Keratinocyte (primary cell): ENCODE data around the gene C10orf90. TPM values are rescaled to one million over a fixed set of nuclear protein-coding genes. Genes with fewer than 3 reads are reported as not detected.

Experiments used
- DNase-seq: peaks from one replicate; pipeline ENCODE4 v3.0.0-alpha.2; 2011; ENCODE audit warnings: low read depth, missing footprints, low spot score
- FAIRE-seq: peaks from 2 replicates; lab custom pipeline; 2011; peaks lifted over from hg19 to GRCh38; lab: Jason Lieb, UNC
- H2AFZ ChIP-seq: 2 replicates; pipeline ENCODE4 v1.6.0; 2012; ENCODE audit warnings: low read length, control low read depth, inconsistent platforms; ENCODE audit not compliant: control insufficient read depth
- H3K27ac ChIP-seq: 2 replicates; pipeline ENCODE4 v1.5.1; 2011; ENCODE audit warnings: low read length; ENCODE audit not compliant: control insufficient read depth, insufficient read depth
- H3K27me3 ChIP-seq: 3 replicates; pipeline ENCODE4 v1.6.0; 2011; ENCODE audit warnings: low read length; ENCODE audit not compliant: control insufficient read depth, insufficient read depth; ENCODE audit errors: extremely low read depth
- H3K36me3 ChIP-seq, 2 experiments: 2 replicates in 1 of 2; 3 replicates in 1 of 2; pipeline ENCODE4 v1.5.1; 2011; ENCODE audit warnings: low read length in 2 of 2, mild to moderate bottlenecking in 1 of 2; ENCODE audit not compliant: control insufficient read depth in 2 of 2, insufficient read depth in 2 of 2; ENCODE audit errors: extremely low read depth in 1 of 2
- H3K4me1 ChIP-seq: 3 replicates; pipeline ENCODE4 v1.5.1; 2011; ENCODE audit warnings: low read length; ENCODE audit not compliant: control insufficient read depth, insufficient read depth; ENCODE audit errors: extremely low read depth
- H3K4me2 ChIP-seq: 3 replicates; pipeline ENCODE4 v1.6.0; 2011; ENCODE audit warnings: low read depth, low read length; ENCODE audit not compliant: control insufficient read depth, insufficient read depth; ENCODE audit errors: extremely low read depth
- H3K4me3 ChIP-seq, 3 experiments: fragments of 200-600 bp in 1 of 3; sonication (generic) in 1 of 3; 2 replicates in 2 of 3; 3 replicates in 1 of 3; pipeline ENCODE4 v1.5.1; 2011 to 2016; ENCODE audit warnings: low read length in 3 of 3, mild to moderate bottlenecking in 3 of 3, control low read depth in 2 of 3, inconsistent platforms in 1 of 3, low read depth in 1 of 3, mixed read lengths in 1 of 3, mixed run types in 1 of 3, moderate library complexity in 1 of 3; ENCODE audit not compliant: control insufficient read depth in 2 of 3, insufficient read depth in 2 of 3; ENCODE audit errors: extremely low read depth in 1 of 3
- H3K79me2 ChIP-seq: 2 replicates; pipeline ENCODE4 v1.6.0; 2012; ENCODE audit warnings: low read length; ENCODE audit not compliant: control insufficient read depth, insufficient read depth
- H3K9ac ChIP-seq: 3 replicates; pipeline ENCODE4 v1.6.0; 2011; ENCODE audit warnings: low read length; ENCODE audit not compliant: control insufficient read depth, insufficient read depth; ENCODE audit errors: extremely low read depth
- H3K9me1 ChIP-seq: 3 replicates; pipeline ENCODE4 v1.6.0; 2011; ENCODE audit warnings: low read length; ENCODE audit not compliant: control insufficient read depth, insufficient read depth; ENCODE audit errors: extremely low read depth
- H3K9me3 ChIP-seq: 2 replicates; pipeline ENCODE4 v1.5.1; 2012; ENCODE audit warnings: low read depth, low read length; ENCODE audit not compliant: control insufficient read depth
- H4K20me1 ChIP-seq: 3 replicates; pipeline ENCODE4 v1.6.0; 2011; ENCODE audit warnings: low read length; ENCODE audit not compliant: control insufficient read depth, insufficient read depth; ENCODE audit errors: extremely low read depth
- EZH2 ChIP-seq: IDR thresholded peaks from one replicate; pipeline ENCODE4 v1.6.1; 2012; ENCODE audit warnings: inconsistent platforms, mild to moderate bottlenecking, low read length, moderate library complexity
- dilution Hi-C: fragments of 300-500 bp; cut with MboI; formaldehyde crosslinking; loops from one replicate; pipeline ENCODE4 v1.7.0; 2020; ENCODE audit warnings: low sequenced_read_pairs; ENCODE audit not compliant: extremely low pct_ligation_motif_present
- polyA plus RNA-seq, 5 experiments: library from polyadenylated mRNA; depleted of rRNA in 3 of 5; stranded (reverse) in 3 of 5; stranded (forward) in 1 of 5; unstranded in 1 of 5; fragments of >200 nt; gene quantifications; 1 replicate in 1 of 5; 2 replicates in 3 of 5; 3 replicates in 1 of 5; pipeline versions ENCODE4 v1.2.1 to v1.2.3, GENCODE V29; 2011 to 2012; ENCODE audit warnings: missing spikeins in 2 of 5, low read depth in 1 of 5, low replicate concordance in 1 of 5
- TF ChIP-seq, protein P1 (sequence below), 3 experiments: IDR thresholded peaks in 1 of 3; conservative IDR thresholded peaks in 1 of 3; optimal IDR thresholded peaks in 1 of 3; 2 replicates in 2 of 3; 3 replicates in 1 of 3; pipeline versions ENCODE3 to v1.5.1; 2011; ENCODE audit warnings: low read length in 3 of 3, mild to moderate bottlenecking in 3 of 3, moderate library complexity in 2 of 3, control low read depth in 1 of 3, inconsistent platforms in 1 of 3; ENCODE audit not compliant: insufficient read depth in 2 of 3; ENCODE audit errors: extremely low read depth in 1 of 3

The C10orf90 gene
- polyA plus RNA-seq, 1 donor (not counting 4 experiments of a cell fraction or from before 2014, with no cell fraction given), result not detected

DNA sequence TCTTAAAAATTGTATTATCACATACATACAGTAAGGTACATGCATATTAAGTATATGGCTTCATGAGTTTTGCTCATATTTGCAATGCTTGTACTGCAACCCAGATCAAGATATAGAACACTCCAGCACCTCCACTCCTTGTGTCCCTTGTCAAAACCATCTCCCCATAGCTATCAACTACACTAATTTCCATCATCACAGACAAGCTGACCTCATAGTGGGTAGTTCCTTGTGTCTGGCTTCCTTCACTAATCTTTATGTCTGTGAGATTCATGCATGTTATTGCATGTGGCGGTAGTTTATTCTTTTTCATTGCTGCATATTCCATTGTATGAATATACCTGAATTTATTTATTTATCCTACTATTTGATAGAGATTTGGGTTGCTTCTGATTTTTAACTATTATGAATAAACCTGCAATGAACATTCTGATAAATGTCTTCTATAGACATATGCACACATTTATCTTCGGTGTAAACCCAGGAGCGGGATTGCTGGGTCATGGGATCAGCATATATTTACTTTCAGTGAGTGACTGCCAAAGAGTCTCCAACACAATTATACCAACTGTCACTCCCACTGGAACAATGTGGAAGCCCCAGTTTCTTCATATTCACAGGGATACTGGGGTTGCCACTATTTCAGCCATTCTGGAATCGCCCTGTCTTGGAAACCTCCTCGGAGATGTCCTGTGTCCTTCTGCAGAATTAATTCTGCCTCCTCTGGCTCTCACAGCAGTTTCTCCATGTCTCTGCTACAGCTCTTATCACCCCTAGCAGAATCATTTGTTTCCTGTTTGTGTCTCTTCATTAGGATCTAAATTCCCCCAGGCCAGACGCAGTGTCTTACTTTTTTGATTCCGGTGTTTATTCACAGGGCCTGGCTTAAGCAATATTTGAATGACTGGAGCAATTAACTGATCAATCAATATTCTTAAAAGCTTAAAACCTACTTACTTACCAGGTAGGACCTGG lies 267.5 kb downstream of the C10orf90 start:
- Histone ChIP-seq H3K27me3 (no peaks in the 10 kb centered on the region), H3K9ac (no peak overlapping the region), H3K4me1 (peaks cover 4% of the 10 kb centered on the region), H3K36me3 (no peaks in the 10 kb centered on the region), H3K9me1 (no peaks in the 10 kb centered on the region), H3K4me3 (no peak overlapping the region), H3K9me3 (no peaks in the 10 kb centered on the region), H3K4me2 (no peak overlapping the region), H3K79me2 (no peaks in the 10 kb centered on the region), H4K20me1 (no peaks in the 10 kb centered on the region), H3K27ac (no peak overlapping the region), H2AFZ (no peak overlapping the region)
- TF ChIP-seq EZH2, result no peak
- TF ChIP-seq, protein P1, sequence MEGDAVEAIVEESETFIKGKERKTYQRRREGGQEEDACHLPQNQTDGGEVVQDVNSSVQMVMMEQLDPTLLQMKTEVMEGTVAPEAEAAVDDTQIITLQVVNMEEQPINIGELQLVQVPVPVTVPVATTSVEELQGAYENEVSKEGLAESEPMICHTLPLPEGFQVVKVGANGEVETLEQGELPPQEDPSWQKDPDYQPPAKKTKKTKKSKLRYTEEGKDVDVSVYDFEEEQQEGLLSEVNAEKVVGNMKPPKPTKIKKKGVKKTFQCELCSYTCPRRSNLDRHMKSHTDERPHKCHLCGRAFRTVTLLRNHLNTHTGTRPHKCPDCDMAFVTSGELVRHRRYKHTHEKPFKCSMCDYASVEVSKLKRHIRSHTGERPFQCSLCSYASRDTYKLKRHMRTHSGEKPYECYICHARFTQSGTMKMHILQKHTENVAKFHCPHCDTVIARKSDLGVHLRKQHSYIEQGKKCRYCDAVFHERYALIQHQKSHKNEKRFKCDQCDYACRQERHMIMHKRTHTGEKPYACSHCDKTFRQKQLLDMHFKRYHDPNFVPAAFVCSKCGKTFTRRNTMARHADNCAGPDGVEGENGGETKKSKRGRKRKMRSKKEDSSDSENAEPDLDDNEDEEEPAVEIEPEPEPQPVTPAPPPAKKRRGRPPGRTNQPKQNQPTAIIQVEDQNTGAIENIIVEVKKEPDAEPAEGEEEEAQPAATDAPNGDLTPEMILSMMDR (optimal IDR thresholded peaks at IDR 0.05 in 1 of 3, IDR thresholded peaks at IDR 0.05 in 1 of 3, conservative IDR thresholded peaks at IDR 0.05 in 1 of 3; ENCODE audit: extremely low read depth in 1 of 3, insufficient read depth in 2 of 3, low read length in 3 of 3), result no peak
- dilution Hi-C loops, result no loop called here
- no peak for DNase-seq
- no peak for FAIRE-seq

- no peaks in the 10 kb centered on the region for H3K9me3 ChIP-seq
- no peak overlapping the region for H3K4me3 ChIP-seq
- H4K20me1 ChIP-seq, result no peaks in the 10 kb centered on the region
- no peak overlapping the region for H3K27ac ChIP-seq
- H3K9ac ChIP-seq, result no peak overlapping the region
- H2AFZ ChIP-seq, result no peak overlapping the region
- H3K4me2 ChIP-seq, result no peak overlapping the region
- FAIRE-seq (no peak), DNase-seq (no peak)
- H3K9me1 ChIP-seq, result no peaks in the 10 kb centered on the region
- TF ChIP-seq, protein P1 (optimal IDR thresholded peaks at IDR 0.05 in 1 of 3, IDR thresholded peaks at IDR 0.05 in 1 of 3, conservative IDR thresholded peaks at IDR 0.05 in 1 of 3; ENCODE audit: extremely low read depth in 1 of 3, insufficient read depth in 2 of 3, low read length in 3 of 3), result no peak
- no peak for TF ChIP-seq EZH2
- dilution Hi-C loops, result no loop called here
- H3K79me2 ChIP-seq, result no peaks in the 10 kb centered on the region
- H3K27me3 ChIP-seq, result no peaks in the 10 kb centered on the region
- no peaks in the 10 kb centered on the region for H3K36me3 ChIP-seq
- H3K4me1 ChIP-seq, result peaks cover 8% of the 10 kb centered on the region
Observed at GRCh38 chr10:126400641-126401040, 269.9 kb downstream of the C10orf90 start.
